ENCODE data around the gene TRIM45. TPM values are rescaled to one million over a fixed set of nuclear protein-coding genes. Genes with fewer than 3 reads are reported as not detected.
A peak's percentile ranks its signal among the peaks of the same experiment; 100 is the strongest.
"Not testable (repeated sequence)": the region's sequence is repeated elsewhere in the genome, so short reads cannot be mapped to it uniquely, and the experiment has no call there.

The TRIM45 gene
- total and polyA plus RNA-seq, 3 donors from 2014 or later = 12.3 to 21.6 (median 19.4) TPM

GRCh38 chr1:117122330-117123025, 929 bp upstream of the TRIM45 start:
- intact Hi-C loops (cut with DNase I; ENCODE audit: low total_unique reads) = loop anchor here (10.0 kb wide), 1 partner anchor 58 kb away; the partner anchor contains the start of gene TTF2
- H3K9me3 ChIP-seq = no peaks in the 10 kb centered on the region
- TF ChIP-seq CTCF (IDR thresholded peaks at IDR 0.05) (peak in 1 of 3 experiments; percentile 8), POLR2A (IDR thresholded peaks at IDR 0.05) (no peak)
- H3K36me3 ChIP-seq (ENCODE audit: low read depth, missing control alignments) = no peaks in the 10 kb centered on the region
- H3K4me1 ChIP-seq = peaks cover 5% of the 10 kb centered on the region
- peak overlapping the region; percentile 68 to 78 for H3K4me3 ChIP-seq
- H3K27me3 ChIP-seq = no peaks in the 10 kb centered on the region
- DNase-seq = no peak
- H3K27ac ChIP-seq = peak overlapping the region; percentile 89 to 90
- WGBS, 2 donors = 21 to 45% methylated on average over 11 to 32 of the region's 32 CpGs

GRCh38 chr1:117120774-117121588, 568 bp downstream of the TRIM45 start:
- Histone ChIP-seq H3K9me3 (no peaks in the 10 kb centered on the region), H3K27me3 (no peaks in the 10 kb centered on the region), H3K4me3 (peak overlapping the region; percentile 68 to 78), H3K4me1 (peaks cover 5% of the 10 kb centered on the region), H3K27ac (peak overlapping the region; percentile 89 to 90), H3K36me3 (ENCODE audit: low read depth, missing control alignments) (no peaks in the 10 kb centered on the region)
- TF ChIP-seq POLR2A (IDR thresholded peaks at IDR 0.05) = no peak
- no peak for TF ChIP-seq CTCF (IDR thresholded peaks at IDR 0.05)
- no peak for DNase-seq
- intact Hi-C loops (cut with DNase I; ENCODE audit: low total_unique reads) = loop anchor here (10.0 kb wide), 1 partner anchor 56 kb away; the partner anchor contains the start of gene TTF2
- WGBS, 2 donors = 14 to 34% methylated on average over 14 to 29 of the region's 29 CpGs

- H3K27me3 ChIP-seq; H3K27ac ChIP-seq; H3K4me1 ChIP-seq; DNase-seq; H3K9me3 ChIP-seq; intact Hi-C loops (cut with DNase I; ENCODE audit: low total_unique reads); H3K36me3 ChIP-seq (ENCODE audit: low read depth, missing control alignments); H3K4me3 ChIP-seq: not testable (repeated sequence)
- WGBS, 2 donors = 91 to 96% methylated on average over 10 of the region's 10 CpGs
Observed at GRCh38 chr1:117119144-117119543, 2.4 kb downstream of the TRIM45 start.

- intact Hi-C loops (cut with DNase I; ENCODE audit: low total_unique reads) = no loop called here
- Histone ChIP-seq H3K36me3 (ENCODE audit: low read depth, missing control alignments) (peaks cover 4% of the 10 kb centered on the region), H3K9me3 (no peaks in the 10 kb centered on the region), H3K27ac (no peak overlapping the region), H3K4me1 (peaks cover 5% of the 10 kb centered on the region), H3K4me3 (no peak overlapping the region), H3K27me3 (no peaks in the 10 kb centered on the region)
- DNase-seq = no peak
- TF ChIP-seq CTCF (IDR thresholded peaks at IDR 0.05) (no peak), POLR2A (IDR thresholded peaks at IDR 0.05) (no peak)
- 88 to 92% methylated on average over 9 to 12 of the region's 12 CpGs for WGBS, 2 donors
Observed at GRCh38 chr1:117118137-117118536, 3.4 kb downstream of the TRIM45 start.

- Histone ChIP-seq H3K9me3 (no peaks in the 10 kb centered on the region), H3K4me3 (no peak overlapping the region), H3K4me1 (peaks cover 5% of the 10 kb centered on the region), H3K27ac (no peak overlapping the region), H3K36me3 (ENCODE audit: low read depth, missing control alignments) (peaks cover 4% of the 10 kb centered on the region), H3K27me3 (no peaks in the 10 kb centered on the region)
- intact Hi-C loops (cut with DNase I; ENCODE audit: low total_unique reads) = no loop called here
- WGBS, 2 donors = 89 to 94% methylated on average over 2 of the region's 2 CpGs
- no peak for DNase-seq
- no peak for TF ChIP-seq POLR2A (IDR thresholded peaks at IDR 0.05)
- no peak for TF ChIP-seq CTCF (IDR thresholded peaks at IDR 0.05)
Observed at GRCh38 chr1:117117697-117118096, 3.9 kb downstream of the TRIM45 start.
